ENCODE data around the gene CNGB1. TPM values are rescaled to one million over a fixed set of nuclear protein-coding genes. Genes with fewer than 3 reads are reported as not detected.
A peak's percentile ranks its signal among the peaks of the same experiment; 100 is the strongest.

Gene CNGB1
- total and polyA plus RNA-seq, 2 of the 13 experiments (the other 11 are each of a cell fraction or from before 2014, with no cell fraction given): 0.02 to 0.15 TPM

GRCh38 chr16:57894390-57895080 is 76.4 kb downstream of the CNGB1 start (continued):
- TF ChIP-seq TEAD3 (CRISPR knock-in tag; optimal IDR thresholded peaks at IDR 0.05; ENCODE audit: borderline replicate concordance) (peak; percentile 99), ZNF496 (CRISPR knock-in tag; IDR thresholded peaks at IDR 0.05; ENCODE audit: insufficient replicate concordance) (no peak), ZSCAN12 (CRISPR knock-in tag; IDR thresholded peaks at IDR 0.05) (no peak; the same call in 1 of the 2 replicates), ZNF430 (CRISPR knock-in tag; IDR thresholded peaks at IDR 0.05) (no peak; the same call in 1 of the 2 replicates), NFATC3 (CRISPR knock-in tag; IDR thresholded peaks at IDR 0.05) (no peak), MLLT10 (CRISPR knock-in tag; IDR thresholded peaks at IDR 0.05) (no peak), EEA1 (CRISPR knock-in tag; IDR thresholded peaks at IDR 0.05; ENCODE audit: borderline replicate concordance) (no peak), MATR3 (CRISPR knock-in tag; IDR thresholded peaks at IDR 0.05) (no peak), ZBTB38 (CRISPR knock-in tag; IDR thresholded peaks at IDR 0.05) (no peak), BHLHE40 (IDR thresholded peaks at IDR 0.05; ENCODE audit: low read length) (peak; percentile 75), SRY (CRISPR knock-in tag; IDR thresholded peaks at IDR 0.05) (no peak; the same call in 1 of the 2 replicates), NFYB (CRISPR knock-in tag; IDR thresholded peaks at IDR 0.05) (no peak), ZNF629 (CRISPR knock-in tag; conservative IDR thresholded peaks at IDR 0.05) (peak; percentile 64; the same call in 1 of the 2 replicates), ZNF652 (CRISPR knock-in tag; IDR thresholded peaks at IDR 0.05; ENCODE audit: borderline replicate concordance, low read depth) (peak; percentile 25; the same call in 1 of the 2 replicates), MAFF (IDR thresholded peaks at IDR 0.05; ENCODE audit: low read depth, low read length) (no peak), ZBTB1 (CRISPR knock-in tag; IDR thresholded peaks at IDR 0.05; ENCODE audit: borderline replicate concordance) (no peak)
- TF ChIP-seq, protein P1, sequence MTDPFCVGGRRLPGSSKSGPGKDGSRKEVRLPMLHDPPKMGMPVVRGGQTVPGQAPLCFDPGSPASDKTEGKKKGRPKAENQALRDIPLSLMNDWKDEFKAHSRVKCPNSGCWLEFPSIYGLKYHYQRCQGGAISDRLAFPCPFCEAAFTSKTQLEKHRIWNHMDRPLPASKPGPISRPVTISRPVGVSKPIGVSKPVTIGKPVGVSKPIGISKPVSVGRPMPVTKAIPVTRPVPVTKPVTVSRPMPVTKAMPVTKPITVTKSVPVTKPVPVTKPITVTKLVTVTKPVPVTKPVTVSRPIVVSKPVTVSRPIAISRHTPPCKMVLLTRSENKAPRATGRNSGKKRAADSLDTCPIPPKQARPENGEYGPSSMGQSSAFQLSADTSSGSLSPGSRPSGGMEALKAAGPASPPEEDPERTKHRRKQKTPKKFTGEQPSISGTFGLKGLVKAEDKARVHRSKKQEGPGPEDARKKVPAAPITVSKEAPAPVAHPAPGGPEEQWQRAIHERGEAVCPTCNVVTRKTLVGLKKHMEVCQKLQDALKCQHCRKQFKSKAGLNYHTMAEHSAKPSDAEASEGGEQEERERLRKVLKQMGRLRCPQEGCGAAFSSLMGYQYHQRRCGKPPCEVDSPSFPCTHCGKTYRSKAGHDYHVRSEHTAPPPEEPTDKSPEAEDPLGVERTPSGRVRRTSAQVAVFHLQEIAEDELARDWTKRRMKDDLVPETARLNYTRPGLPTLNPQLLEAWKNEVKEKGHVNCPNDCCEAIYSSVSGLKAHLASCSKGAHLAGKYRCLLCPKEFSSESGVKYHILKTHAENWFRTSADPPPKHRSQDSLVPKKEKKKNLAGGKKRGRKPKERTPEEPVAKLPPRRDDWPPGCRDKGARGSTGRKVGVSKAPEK (CRISPR knock-in tag; IDR thresholded peaks at IDR 0.05; ENCODE audit: borderline replicate concordance): peak; percentile 71
- TF ChIP-seq, protein P2, sequence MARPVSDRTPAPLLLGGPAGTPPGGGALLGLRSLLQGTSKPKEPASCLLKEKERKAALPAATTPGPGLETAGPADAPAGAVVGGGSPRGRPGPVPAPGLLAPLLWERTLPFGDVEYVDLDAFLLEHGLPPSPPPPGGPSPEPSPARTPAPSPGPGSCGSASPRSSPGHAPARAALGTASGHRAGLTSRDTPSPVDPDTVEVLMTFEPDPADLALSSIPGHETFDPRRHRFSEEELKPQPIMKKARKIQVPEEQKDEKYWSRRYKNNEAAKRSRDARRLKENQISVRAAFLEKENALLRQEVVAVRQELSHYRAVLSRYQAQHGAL (CRISPR knock-in tag; IDR thresholded peaks at IDR 0.05; ENCODE audit: not compliant biosample characterization): peak; percentile 77
- TF ChIP-seq, protein P3, sequence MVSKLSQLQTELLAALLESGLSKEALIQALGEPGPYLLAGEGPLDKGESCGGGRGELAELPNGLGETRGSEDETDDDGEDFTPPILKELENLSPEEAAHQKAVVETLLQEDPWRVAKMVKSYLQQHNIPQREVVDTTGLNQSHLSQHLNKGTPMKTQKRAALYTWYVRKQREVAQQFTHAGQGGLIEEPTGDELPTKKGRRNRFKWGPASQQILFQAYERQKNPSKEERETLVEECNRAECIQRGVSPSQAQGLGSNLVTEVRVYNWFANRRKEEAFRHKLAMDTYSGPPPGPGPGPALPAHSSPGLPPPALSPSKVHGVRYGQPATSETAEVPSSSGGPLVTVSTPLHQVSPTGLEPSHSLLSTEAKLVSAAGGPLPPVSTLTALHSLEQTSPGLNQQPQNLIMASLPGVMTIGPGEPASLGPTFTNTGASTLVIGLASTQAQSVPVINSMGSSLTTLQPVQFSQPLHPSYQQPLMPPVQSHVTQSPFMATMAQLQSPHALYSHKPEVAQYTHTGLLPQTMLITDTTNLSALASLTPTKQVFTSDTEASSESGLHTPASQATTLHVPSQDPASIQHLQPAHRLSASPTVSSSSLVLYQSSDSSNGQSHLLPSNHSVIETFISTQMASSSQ (IDR thresholded peaks at IDR 0.05; ENCODE audit: low read depth): peak; percentile 99
- TF ChIP-seq, protein P3 (CRISPR knock-in tag; IDR thresholded peaks at IDR 0.05; ENCODE audit: borderline replicate concordance): peak; percentile 99
- TF ChIP-seq, protein P4, sequence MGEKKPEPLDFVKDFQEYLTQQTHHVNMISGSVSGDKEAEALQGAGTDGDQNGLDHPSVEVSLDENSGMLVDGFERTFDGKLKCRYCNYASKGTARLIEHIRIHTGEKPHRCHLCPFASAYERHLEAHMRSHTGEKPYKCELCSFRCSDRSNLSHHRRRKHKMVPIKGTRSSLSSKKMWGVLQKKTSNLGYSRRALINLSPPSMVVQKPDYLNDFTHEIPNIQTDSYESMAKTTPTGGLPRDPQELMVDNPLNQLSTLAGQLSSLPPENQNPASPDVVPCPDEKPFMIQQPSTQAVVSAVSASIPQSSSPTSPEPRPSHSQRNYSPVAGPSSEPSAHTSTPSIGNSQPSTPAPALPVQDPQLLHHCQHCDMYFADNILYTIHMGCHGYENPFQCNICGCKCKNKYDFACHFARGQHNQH (CRISPR knock-in tag; IDR thresholded peaks at IDR 0.05): peak; percentile 86

Measured in HepG2 (cell line).